GM18519 (cell line): ENCODE data around the gene RAF1.

Experiments
- ATAC-seq: cut with Tn5 transposase; IDR thresholded peaks from one replicate; pipeline ENCODE4 v1.9.1; 2021; ENCODE audit warnings: mild to moderate bottlenecking, moderate library complexity; ENCODE audit not compliant: unreplicated experiment, low FRiP score

The RAF1 gene

DNA sequence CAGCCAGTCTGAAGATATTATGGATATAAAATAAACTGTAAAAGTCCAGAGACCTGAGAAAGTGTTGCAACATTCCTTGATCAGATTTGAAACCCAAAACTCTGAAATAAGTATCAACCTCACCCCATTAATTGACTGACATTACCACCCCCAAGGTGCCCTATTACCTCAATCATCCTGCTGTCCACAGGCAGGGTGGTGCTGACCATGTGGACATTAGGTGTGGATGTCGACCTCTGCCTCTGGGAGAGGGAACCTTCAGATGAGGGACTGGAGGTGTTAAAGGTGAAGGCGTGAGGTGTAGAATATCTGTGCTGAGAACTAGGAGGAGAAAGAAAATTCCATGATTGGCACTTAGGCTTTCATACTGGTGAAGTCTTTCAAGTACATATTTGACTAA, 59.9 kb downstream of the RAF1 start:
- no peak for ATAC-seq

DNA sequence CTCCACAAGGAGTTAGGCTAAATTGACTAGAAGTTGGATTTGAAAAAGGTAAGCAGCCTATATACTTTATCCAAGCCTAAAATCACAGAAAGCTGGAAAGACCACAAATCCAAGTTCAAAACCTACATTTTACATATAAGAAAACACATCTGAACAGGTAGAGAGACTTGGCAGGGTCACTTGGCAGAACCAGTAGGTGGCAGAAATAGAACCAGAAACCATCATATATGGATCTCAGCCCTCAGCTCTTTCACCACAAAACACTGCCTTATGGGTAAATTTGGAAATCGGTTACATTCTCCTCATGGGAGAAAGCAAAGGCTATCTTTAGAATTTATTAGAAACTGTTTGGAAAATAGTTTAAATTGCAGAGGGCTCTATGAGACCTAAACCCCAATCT, 62.8 kb downstream of the RAF1 start:
- ATAC-seq: no peak

DNA sequence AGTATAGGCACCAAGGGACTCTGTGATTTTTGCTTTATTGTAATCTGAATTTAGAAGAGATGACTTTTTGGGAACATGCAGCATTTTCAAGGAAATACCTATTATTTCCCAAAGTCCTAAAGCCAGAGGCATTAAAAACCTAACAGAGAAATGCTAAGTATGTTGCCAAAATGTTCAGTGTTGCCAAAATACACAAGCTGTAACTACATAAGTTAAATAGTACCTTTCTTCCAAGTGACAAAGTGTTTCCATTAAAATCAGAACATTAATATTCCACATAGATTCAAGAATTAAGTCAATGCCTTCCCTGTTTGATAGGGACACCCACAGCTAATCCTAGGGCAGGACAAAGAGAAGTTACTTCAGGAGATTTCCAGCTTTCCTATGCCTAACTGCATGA, 65.0 kb downstream of the RAF1 start:
- ATAC-seq: no peak

DNA sequence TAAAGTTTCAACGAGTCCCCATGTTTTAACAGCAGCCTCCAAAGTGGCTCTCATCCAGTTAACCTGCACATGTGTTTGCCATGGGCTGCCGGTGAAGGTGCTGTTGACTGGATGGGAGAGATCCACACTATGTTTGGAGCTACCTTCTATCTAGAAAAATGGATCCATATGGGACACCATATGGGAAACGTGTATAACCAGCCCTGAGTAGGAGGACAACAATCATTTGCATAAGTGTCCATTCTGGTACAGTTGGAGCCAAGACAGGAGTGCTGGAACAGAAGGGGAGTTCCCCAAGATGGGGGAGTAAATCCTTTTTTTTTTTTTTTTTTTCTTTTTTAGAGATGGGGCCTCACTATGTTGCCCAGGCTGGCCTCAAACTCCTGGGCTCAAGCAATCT, 70.4 kb downstream of the RAF1 start:
- no peak for ATAC-seq

DNA sequence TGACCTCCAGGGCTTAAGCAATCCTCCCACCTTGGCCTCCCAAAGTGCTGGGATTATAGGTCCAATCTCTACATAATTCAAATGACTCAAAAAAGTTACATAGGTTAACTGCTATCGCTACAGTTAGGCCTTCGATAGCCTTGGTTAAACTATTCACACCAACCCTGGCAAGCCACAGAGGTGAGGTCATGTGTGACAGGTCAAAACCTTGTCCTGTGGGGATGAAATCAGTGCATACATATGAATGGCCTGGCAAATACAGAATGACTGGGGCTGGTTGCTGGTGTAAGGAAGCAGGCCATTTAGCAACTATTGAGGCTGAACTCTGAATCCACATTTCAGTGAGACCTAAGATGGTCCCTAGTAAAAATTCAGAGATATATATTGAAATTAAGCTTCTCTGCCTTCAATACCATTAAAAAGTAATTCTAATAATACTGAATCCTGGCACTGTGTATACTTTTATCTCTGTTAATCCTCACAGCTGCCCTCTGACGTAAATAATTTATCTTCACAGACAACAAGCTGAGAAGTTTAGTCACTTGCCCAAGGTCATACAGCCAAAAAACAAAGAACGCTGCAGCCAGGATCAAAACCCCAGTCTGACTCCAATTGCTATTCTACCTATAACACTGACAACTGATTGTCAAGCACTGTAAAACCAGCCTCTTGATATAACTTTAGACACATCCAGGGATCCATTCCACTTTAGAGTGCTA, 71.8 kb downstream of the RAF1 start:
- no peak for ATAC-seq

DNA sequence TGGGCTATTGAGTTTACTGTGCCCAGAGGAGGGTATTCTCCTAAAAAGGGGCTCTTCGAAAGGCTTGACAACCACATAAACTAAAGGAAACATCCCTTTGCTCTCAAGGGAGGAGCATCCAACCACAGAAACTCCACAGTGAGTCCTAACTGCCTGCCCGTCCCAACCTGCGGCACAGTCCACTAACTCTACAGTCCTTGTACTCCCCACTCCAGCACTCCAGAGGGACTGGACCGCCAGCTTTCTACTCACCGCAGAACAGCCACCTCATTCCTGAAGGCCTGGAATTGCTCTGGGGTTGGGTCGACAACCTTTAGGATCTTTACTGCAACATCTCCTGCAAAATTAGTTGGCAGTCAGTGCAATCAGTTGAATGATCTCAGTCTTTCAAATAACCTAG, 72.5 kb downstream of the RAF1 start:
- ATAC-seq: no peak

DNA sequence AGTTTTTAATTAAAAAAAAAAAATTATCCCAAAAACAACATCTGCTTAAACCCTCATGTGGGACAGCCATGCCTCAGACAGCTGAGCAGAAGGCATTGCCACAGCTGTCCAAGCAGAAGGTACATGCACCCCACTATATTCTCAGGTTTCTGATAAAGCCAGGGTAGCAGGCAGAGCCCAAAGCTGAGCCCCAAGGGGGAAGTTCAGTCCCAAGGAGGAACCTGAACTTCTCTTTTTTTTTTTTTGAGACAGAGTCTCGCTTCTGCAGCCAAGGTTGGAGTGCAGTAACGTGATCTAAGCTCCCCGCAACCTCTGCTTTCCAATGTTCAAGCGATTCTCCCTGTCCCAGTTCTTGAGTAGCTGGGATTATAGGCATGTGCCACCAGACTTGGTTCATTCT, 73.8 kb downstream of the RAF1 start:
- no peak for ATAC-seq

DNA sequence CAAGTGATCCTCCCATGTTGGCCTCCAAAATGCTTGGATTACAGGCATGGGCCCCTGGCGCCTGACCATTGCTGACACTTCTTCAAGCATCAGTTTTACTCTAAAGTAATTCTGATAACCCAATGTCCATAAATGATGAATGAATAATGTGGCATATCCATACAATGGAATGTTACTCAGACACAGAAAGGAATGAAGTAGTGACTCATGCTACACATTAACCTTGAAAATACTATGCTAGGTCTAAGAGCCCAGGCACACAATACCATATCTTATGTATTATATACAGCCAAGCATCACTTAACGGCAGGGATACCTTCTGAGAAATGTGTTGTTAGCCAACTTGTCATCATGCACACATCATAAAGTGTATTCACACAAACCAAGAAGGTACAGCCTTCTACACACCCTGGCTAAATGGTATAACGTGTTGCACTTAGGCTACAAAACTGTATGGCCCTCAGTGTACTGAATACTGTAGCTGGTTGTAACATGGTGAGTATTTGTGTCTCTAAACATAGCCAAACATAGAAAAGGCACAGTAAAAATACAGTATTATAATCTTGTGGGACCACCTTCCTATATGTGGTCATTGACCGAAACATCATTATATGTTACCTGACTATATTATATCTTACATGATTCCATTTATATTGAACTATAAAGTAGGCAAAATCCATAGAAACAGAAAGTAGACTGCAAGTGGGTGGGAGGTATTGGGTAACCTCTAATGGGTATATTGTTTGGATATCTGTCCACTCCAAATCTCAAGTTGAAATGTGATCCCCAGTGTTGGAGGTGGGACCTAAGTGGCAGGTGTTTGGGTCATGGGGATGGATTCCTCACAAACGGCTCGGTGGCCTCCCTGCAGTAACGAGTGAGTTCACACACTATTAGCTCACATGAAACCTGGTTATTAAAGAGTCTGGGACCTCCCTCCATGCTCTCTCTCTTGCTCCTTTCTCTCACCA, 75.6 kb downstream of the RAF1 start:
- no peak for ATAC-seq

DNA sequence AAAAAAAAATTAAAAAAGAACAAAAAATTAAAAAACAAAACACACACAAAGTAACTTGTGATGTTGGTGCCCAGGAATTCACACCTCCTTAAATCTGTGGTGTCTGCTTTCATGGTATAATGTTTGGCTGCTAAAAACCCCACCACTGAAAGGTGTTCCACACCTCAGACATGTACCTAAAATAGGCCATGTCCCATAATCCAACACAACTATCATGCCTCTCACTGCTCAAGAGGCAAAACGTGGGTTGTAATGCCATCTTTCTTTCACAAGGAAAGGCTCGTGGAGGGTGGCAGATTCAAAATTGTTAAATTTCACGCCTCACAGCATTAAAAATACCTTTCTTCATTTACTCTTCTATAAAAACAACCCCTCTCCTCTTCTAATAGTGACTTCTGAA, 77.5 kb downstream of the RAF1 start:
- ATAC-seq: no peak

DNA sequence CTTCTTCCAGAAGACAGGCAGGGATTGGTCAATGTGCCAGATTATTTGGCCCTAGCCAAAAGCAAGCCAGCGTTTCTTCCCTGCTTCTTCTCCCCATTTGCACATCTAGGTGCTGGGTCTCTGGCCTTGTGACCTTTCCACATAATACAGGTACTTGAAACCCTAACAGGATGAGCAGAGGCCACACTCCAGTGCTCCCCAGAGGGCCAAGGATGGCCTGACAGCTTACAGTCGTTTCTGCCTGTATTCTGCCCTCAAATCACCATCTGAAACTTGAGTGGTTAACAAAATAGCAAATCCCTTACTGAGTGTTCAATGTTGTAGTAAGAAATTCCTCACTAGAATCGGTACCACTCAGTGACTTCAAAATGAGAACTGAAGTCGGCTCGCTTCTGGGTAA, 77.9 kb downstream of the RAF1 start:
- no peak for ATAC-seq

DNA sequence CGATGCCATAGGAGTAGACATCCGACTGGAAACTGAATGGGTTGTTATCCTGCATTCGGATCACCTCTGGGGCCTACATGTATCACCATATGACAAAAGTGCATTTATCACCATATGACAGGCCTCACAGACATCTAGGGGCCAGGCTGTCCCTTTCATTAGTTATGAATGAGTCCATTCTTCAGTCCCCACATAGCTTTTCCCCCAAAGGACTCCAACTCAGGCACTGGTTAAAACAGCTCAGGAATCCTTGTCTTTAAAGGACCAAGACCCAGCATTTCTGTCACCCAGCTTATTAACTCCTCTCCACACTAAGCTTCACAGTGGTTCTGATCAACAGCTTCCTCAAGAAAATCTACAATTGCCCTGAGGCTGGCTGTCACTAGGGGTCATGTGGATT, 78.7 kb downstream of the RAF1 start:
- ATAC-seq: no peak

DNA sequence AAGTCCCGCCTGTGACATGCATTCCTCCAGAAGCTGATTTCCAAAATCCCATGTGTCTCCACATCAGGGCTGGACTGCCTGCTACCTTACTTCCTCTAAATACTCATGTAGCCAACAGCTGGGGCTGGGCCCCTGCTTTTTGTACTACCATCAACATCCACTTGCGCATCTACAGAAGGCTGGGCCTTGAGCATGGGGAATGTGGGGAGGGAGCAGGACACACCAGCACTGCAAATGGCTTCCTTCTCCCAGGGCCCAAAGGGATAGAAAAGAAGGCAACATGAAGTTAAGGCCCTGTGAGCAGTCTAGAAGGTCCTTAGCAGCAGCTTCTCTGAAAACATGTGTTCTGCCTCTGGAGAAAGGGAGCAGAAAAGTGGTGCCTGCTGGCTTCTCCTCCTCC, 79.8 kb downstream of the RAF1 start:
- ATAC-seq: no peak

DNA sequence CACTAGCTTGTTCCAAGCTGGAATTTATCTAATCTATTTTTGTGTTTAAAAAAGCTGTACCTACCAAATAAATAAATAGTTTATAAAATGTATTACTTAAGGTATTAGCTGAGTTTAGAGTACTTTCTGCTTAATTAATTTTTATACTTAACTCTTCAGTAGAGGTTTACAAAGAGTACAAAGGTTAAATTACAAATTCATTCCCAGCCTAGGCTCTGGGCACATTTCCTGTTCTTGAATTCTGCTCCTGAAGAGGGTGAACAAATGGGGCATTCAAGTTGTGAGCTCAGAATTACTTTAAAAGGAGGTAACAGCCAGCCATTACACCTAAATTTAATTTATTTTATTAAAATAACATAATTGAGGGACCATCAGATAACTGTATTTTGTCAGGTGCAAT, 80.6 kb downstream of the RAF1 start:
- ATAC-seq: no peak

DNA sequence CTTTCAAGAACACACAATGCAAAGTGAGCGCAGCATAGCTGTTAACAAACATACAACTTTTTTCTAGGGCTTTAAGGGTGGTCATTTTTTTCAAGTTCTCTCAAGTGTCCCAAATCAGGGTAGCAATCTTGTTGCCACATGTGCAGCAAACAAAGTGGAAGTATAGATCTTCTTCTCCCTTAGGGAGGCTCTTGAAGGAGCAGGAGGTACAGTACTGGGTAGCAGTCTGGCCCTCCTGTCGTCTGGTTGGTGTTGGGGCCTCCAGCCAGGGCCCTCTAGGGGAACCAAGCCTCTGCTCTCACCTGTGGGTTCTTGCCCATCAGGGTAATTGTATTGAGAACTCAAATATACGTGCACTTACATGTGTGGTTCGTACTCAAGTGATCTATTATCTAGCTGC, 81.2 kb downstream of the RAF1 start:
- no peak for ATAC-seq

DNA sequence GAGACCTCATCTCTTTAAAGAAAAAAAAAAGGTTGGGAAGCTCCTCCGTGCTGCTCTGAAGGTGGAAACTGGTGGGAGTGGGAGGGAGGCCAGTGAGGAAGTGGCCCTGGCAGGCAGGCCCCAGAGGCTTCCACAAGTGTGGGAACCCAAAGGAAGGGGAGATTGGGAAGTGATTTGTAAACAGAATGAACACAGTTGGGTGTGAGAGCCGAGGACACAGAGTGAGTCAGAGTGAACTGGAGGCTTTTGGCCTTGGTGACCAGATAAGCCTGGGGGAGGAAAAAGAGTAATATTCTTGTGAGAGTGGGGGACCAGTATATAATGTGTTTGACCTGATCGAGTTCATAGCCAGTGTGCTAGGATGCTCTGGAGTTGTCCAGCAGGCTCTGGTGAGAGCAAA, 84.0 kb downstream of the RAF1 start:
- ATAC-seq: no peak

DNA sequence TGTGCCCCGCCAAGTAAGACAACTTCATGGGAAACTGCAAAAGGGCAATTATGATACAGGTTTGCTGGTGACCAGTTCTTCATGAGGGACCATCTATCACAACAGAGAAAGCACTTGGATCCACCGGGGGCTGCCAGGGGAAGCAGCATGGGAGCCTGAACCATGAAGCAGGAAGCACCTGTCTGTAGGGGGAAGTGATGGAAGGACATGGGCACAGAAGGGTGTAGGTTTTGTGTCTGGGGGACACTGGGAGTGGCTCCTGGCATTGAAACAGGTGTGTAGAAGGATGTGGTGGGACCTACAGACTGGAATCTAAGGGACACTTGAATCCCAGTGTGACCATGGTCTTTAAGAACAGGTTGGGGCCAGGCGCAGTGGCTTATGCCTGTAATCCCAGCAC, 84.5 kb downstream of the RAF1 start:
- ATAC-seq: no peak

DNA sequence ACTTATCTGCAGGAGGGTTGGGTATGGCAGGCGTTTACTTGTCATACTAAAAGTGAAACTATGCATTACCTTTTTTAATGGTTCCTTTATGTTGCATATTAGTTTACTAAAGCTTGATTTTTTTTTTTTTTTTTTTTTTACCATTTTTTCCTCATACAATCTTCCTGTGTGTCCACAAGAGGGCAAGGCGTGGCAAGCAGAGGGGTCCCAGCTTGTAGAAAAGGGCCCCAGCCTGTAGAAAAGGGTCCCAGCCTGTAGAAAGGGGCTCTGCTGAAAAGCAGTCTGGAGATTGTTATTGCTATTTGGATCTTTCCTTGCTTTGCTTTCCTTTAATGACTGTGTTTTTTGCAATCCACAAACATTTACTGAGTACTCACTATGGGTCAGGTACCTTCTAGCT, 85.2 kb downstream of the RAF1 start:
- no peak for ATAC-seq

DNA sequence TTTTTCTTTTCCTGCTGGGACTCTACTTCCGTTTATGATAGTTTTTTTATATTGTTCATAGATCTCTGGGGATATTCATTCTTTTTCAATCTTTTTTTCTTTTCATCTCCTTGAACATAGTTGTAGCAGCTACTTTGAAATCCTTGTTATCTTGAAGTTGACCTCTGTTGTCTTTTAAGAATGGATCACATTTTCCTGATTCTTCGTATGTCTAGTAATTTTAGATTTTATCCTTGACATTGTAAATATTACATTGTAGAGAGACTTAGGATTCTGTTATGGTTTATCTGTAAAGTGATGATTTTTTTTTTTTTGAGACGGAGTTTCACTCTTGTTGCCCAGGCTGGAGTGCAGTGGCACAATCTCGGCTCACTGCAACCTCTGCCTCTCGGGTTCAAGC, 86.5 kb downstream of the RAF1 start:
- ATAC-seq: no peak

DNA sequence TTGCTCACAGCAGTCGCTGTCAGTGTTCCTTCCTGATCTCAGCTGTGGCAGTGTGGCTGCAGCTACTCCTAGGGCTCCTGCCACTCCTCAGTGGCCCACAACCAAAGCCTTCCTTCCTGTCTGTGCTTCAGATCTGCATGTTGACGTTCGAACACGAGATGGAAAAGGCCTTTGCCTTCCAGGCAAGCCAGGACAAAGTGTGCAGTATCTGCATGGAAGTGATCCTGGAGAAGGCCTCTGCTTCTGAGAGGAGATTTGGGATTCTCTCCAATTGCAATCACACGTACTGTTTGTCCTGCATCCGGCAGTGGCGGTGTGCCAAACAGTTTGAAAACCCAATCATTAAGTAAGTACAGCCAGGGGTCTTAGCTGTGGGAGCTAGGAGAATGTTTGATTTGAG, 89.3 kb downstream of the RAF1 start:
- no peak for ATAC-seq

DNA sequence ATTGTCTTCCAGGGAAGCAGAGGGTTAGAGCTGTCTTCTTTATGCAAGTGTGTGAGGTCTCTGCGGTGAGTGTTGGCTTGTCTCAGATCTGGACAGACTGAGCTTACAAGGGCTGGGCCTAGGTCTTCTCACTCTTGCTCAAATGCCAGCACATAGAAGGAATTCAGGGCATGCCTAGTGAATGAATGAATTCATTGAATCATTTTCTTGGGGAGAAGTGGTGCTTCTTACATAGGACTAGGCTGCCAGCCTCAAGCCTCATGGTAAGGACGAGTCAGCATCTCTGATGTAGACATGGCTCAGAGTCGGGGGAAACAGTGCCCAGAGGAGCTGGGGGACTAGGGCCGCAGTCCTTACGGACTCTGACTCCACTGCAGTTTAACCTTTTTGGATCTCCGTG, 89.8 kb downstream of the RAF1 start:
- ATAC-seq: no peak

DNA sequence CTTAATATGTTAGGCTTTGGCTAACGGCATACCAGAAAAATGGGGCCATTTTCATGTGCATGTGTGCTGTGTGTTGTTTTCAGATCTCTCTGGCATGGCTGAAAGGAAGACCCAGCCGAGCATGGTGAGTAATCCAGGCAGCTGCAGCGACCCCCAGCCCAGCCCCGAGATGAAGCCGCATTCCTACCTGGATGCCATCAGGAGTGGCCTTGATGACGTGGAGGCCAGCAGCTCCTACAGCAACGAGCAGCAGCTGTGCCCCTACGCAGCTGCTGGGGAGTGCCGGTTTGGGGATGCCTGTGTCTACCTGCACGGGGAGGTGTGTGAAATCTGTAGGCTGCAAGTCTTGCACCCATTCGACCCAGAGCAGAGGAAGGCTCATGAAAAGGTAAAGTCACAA, 91.9 kb downstream of the RAF1 start:
- no peak for ATAC-seq

DNA sequence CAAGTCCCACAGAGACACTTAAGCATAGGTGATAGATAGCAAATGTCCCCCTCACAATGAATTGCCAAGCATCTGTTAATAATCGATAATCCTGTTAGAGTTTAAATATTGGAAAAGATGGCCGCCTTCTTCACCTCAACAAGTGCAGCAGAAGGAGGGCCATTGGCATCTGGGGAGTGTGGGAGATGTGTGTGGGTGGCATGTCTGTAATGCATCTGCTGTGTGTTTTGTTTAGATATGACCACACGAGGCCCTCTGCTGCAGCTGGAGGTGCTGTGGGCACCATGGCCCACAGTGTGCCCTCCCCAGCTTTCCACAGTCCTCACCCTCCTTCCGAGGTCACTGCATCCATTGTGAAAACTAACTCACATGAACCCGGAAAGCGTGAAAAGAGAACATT, 94.1 kb downstream of the RAF1 start:
- no peak for ATAC-seq
